ENCODE results near the gene ATRN.

DNA sequence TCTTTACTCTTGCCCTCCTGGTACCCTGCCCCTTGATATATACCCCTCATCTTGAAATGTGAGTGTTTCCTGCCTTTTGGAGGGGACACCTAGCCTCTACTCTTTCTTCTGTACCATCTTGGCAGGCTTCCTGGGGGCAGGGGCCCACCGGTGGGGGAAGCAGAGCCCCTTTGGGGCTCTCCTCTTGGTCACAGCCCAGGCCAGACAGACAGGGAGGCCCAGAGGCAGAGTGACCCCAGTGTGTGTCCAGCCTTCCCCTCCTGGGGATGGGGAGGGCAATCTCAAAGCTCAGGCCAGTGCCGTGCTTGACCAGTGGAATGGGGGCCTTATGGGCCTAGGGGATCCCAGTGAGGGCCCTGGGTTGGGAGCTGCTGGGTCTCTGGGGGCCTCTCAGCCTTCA, 207.4 kb downstream of the ATRN start:
- no peak for TF ChIP-seq EZH2phosphoT487 (IDR thresholded peaks at IDR 0.05; ENCODE audit: borderline replicate concordance, low read depth, low read length)
- TF ChIP-seq, protein P1, sequence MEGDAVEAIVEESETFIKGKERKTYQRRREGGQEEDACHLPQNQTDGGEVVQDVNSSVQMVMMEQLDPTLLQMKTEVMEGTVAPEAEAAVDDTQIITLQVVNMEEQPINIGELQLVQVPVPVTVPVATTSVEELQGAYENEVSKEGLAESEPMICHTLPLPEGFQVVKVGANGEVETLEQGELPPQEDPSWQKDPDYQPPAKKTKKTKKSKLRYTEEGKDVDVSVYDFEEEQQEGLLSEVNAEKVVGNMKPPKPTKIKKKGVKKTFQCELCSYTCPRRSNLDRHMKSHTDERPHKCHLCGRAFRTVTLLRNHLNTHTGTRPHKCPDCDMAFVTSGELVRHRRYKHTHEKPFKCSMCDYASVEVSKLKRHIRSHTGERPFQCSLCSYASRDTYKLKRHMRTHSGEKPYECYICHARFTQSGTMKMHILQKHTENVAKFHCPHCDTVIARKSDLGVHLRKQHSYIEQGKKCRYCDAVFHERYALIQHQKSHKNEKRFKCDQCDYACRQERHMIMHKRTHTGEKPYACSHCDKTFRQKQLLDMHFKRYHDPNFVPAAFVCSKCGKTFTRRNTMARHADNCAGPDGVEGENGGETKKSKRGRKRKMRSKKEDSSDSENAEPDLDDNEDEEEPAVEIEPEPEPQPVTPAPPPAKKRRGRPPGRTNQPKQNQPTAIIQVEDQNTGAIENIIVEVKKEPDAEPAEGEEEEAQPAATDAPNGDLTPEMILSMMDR (conservative IDR thresholded peaks at IDR 0.05; ENCODE audit: low read length) = no peak

Data from OCI-LY7 (cell line).